HG03460 (cell line): ENCODE results near the gene GGA3.

Source experiments
- ATAC-seq: cut with Tn5 transposase; IDR thresholded peaks from one replicate; pipeline ENCODE4 v1.9.1; 2021; ENCODE audit not compliant: unreplicated experiment

The GGA3 gene

DNA sequence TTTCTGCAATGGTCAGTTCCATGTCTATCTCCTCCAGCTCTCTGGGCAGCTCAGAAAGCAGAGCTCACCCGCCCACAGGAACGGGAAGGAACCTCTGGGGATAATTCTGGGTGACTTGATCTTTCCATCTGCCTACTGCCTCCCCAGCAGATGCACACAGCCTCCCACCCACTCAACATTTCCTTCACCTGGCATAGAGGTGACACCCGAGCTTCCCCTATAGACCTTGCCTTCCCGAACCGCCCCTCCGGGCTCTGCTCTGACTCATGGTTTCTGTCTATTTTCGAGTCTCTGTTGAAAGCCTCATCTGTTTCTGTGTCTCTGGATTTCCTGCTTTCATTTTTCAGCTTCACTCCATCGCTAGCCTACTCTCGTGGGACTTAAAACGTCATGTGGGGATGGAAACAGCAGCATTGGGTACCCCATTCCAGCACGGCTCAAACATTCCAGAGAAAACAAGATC is 11.4 kb downstream of the GGA3 start:
- ATAC-seq: peak; percentile 87

DNA sequence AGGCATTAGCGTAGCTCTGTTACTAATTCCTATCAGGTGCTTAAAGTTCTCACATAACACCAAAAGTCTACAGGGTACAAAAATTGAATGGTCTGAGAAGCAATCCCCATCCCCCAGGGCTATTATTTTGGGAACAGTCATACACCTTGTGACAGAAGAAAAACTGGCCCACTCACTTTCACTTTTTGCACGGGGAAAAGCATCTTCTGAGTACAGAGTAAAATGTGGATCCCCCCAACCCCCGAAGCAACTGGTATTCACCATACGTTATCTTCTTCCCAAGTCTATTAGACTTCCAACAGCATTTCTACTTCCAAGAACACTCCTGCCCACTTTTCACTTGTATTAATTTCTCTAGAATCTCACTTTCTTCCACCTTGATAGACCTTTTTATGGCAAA is 11.8 kb downstream of the GGA3 start:
- no peak for ATAC-seq

DNA sequence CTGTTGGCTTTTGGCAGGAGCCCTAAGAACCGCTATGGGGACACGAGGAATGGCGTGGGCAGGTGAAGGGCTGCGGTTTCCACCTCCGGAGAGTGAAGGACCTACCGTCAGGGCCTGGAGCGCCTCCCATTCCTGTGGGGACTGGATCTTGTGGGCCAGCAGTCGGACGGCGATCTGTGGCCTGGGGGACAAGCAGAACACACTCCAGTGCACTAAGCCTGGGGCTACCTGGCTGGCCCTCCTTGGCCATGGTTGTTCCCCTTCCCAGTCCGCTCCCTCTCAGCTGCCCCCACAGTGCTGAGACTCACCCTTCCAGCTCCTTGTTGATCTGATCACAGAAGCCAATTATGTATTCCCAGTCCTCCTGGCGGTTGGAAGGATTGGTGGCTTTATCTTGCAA is 15.0 kb downstream of the GGA3 start:
- ATAC-seq: no peak

DNA sequence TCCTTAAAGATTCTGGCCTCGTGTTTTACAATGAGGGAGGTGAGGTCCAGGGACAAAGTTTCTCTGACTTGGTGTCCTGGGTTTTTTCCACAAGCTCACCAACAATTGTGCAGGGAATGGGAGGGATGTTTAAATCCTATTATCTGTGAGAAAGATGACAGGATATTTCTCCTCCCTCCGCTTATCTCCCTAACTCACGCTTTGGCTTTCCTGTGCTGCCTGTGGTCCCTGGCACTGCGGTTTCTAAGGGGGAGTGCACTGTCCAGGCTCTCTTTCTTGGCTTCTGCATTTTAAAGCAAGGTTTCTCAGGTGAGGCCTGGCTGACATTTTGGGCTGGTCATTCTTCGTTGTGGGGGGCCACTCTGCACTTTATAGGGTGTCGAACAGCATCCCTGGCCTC is 16.4 kb downstream of the GGA3 start:
- no peak for ATAC-seq

DNA sequence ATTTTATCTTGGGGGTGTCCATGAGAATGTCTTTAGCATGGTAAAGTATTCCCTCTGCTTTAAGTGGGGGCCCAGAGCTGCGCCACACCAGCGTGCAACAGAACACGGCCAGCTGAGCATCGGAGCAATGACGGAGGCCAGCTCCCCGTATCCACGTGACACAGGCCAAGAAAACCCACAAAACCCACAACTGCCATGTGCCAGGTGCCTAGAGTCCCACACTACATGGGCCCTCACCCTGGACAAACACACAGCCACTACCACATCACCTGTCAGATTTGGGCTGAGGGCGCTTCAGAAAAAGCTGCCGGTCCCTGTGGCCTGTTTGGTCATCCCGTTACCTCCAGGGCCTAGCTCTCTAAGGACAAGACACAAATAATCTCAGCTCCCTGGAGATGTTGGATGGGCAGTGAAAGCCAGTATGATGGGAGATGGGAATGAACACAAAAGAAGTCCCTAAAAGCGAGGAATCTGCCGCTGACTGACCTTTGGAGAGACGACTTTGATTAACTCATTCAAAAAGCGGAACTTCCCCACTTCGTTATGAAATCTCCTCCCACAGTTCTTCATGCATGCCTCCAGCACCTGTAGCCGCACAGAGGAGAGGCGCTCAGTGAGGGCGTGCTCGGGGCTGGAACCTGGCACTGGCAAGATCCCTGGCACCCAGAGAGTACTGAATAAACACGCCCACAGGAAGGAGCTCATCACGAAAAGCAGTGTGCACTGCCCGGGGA is 17.1 kb downstream of the GGA3 start:
- ATAC-seq: no peak

DNA sequence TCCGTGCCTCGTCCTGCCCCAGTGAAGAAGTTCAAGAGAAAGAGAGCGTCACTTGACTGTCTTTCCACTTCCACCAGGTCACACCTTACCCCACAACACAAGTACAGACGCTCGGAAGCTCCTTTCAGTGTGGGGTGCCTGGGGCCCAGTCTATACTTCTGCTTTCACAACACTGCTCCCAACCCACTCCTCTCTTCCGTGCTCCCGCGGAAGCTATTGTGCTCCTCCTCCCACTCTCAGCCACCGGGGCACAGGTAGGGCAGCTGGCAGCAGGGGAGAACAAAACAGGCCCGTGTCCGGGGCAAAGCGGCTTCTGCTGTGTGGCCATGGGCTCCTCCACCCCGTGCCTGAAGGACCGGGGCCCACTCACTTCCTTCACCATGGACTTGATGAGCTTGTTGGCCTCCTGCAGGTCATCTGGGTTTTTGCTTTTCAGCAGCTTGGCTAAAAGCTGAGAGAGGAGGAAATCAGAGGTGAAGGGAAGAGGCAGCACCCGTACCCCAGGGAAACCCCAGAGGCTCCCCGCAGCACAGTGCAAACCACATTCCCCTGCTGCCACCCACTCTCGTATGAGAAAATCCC is 18.9 kb downstream of the GGA3 start:
- no peak for ATAC-seq

DNA sequence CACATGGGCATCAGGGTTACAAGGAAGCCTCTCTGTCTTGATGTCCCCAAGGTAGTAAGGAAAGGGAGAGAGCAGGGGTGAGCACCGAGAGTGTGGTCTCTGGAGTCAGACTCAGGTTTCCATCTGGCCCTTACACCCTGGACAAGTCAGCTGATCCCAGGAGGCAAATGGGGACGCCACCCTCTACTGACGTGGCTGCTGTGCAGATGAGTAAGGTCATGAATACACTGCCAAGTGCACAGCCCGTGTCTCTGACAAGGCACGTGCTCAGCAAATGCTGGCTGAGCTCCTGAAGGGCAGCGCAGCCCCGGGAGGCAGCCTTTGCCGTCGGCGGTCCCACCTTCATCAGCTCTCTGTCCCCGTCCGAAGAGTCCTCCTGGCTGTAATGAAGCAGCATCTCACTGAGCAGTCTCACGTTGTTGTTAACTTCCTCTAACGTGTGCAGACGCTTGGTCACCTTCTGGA is 19.4 kb downstream of the GGA3 start:
- no peak for ATAC-seq

DNA sequence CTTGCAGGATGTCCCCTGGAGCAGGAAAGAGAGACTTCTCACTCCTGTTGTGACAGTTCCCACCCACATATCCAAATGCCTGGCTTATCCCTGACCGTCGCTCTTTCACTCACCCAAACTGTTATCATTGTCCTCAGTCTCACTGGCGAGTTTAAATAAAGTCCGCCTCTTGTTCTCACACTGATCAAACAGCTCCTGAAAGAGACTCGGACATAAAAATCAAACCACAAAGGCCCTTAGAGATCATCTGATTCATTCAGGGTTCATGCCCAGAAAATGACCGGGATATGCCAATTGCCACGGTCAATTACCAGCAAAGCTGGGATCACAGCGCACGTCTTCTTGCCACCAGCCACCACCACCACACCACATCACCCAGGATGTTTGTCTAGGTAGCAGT is 19.9 kb downstream of the GGA3 start:
- no peak for ATAC-seq

DNA sequence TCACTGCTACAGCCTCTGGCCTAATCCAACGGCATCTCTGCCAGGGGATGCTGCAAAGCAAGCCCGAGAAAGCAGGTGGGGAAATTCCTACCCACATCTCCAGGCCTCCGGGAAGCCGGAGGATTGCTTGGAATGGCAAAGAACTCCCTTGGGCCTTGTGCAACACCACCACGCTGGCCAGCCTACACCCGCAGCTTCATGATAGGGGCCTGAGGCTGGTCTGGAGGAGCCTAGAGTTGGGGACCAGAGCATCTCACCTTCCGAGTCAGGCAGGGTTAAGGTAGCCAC is 20.3 kb downstream of the GGA3 start:
- ATAC-seq: no peak

DNA sequence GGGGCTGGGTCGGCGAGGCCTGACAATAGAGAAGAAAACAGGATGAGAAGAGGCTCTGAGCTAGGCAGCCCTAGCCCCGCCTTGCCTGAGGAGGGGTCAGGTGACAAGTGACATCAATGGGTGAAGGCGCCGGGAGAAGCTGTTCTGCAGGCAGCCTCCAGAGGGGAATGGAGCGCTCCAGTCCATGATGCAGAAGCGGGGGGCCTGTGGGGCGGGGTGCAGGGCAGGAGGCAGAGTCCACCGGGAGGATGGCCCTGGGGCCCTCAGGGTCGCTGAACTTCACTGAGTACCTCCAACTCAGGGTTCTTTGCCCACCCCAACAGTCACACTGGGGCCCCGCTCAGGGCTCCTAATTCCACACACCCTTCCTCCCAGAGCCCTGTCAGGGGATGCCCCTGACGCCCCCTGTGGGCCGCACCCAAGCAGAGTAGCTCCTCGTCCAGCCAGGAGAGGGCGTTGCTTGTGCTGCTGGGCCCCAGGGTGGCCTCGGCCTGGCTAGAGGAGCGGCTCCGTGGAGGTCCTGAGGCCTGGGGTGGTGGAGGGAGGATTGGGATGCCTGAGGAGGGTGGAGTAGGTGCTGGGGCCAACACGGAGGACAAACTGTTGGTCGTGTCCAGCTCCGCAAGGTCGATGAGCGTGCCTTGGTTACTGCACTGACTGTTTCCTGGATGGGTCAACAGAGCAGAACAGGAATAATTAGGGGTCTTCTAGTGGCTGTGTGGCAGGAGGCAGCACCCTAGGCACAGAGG is 20.8 kb downstream of the GGA3 start:
- ATAC-seq: no peak

DNA sequence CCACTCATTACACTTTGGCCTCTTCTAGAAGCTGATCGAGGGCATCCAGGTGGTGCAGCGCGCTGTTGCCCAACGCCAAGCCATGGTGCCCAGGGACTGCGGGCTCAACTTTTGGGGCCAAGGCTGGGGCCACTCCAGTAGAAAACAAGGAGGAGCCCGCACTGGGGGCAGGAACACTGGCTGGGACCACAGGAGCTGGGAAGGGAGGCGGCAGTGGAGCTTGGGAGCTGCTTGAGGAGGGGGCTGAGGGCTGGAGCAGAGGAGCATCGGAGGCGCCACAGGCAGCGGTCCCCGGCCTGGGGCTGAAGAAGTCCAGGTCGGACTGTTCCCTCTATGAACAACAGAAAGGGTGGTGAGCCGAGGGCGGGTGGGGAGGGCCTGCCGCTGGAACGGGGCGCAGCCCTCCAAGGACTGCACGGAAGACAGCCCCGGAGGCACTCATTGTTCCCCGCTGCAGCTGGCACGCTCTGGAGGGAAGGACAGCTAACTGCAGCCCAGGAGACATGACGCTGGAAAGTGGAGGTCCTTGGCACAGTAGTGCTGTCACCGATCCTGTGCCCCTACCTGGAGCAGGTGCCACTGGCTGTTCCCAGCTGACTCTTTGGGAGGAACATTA is 21.5 kb downstream of the GGA3 start:
- no peak for ATAC-seq

DNA sequence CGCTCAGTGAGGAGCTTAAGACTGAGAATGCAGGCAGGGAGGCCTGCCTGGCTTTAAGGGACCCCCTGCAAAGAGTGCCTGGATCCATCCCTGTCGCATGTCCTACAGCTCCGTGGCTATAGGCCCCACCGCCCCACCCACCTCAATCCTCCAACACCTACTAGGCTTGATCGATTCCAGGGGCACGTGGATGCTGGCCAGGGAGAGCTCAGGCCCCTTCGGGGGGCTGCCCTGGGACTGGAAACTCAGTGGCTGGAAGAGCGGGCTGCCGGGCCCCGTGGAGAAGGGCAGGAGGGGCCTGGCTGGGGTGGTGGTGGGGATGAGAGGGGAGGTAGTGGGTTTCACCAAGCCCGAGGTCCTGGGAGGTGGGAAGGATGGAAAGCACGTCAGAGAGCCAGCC is 22.2 kb downstream of the GGA3 start:
- no peak for ATAC-seq

DNA sequence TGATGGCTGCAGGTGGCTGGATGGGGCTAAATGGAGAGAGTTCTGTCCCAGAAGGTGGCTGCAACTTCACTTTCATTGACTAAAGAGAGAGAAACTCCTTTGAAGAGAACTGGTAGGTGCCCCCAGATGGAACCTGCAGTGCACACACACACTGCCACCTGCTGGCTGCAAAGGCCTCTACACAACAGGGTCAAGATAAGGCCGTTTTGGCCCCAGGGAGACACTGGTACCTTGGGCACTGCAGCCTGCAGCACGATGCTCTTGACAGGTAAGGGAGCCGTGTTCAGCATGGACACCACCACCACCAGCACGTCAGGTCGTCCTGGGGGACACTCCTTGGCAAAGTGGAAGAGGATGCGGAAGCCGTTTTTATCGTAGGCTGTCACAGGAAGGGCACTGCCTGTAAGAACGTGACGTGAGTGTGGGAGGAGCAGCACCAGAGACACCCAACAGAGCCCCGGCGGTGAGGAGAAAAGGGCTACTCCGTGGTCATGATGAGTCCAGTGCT is 22.7 kb downstream of the GGA3 start:
- no peak for ATAC-seq

DNA sequence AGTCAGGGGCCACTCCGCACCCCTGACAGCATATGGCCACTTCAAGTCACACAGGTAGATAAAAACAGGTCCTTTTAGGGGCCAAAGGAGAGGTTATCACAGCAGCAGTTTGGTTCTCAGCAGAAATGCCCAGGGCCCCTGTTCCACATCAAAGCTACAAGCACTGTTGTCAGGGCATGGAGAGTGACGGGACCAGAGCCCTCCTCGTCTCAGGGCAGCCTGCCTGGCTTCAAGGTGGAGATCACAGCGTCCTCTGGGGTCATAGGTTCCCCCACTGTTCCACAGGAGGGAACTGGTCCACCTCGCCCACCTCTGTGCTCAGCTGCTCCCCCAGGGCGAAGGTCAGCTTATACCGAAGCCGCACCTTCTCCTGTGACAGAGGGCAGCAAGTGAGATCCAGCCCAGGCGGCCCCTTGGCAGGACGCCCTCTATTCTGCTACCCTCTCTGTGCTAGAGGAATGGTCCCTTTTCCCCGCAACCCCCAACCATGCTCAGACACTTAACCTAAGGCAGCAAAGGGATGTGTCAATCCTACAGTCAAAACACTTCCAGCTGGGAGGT is 23.3 kb downstream of the GGA3 start:
- no peak for ATAC-seq

DNA sequence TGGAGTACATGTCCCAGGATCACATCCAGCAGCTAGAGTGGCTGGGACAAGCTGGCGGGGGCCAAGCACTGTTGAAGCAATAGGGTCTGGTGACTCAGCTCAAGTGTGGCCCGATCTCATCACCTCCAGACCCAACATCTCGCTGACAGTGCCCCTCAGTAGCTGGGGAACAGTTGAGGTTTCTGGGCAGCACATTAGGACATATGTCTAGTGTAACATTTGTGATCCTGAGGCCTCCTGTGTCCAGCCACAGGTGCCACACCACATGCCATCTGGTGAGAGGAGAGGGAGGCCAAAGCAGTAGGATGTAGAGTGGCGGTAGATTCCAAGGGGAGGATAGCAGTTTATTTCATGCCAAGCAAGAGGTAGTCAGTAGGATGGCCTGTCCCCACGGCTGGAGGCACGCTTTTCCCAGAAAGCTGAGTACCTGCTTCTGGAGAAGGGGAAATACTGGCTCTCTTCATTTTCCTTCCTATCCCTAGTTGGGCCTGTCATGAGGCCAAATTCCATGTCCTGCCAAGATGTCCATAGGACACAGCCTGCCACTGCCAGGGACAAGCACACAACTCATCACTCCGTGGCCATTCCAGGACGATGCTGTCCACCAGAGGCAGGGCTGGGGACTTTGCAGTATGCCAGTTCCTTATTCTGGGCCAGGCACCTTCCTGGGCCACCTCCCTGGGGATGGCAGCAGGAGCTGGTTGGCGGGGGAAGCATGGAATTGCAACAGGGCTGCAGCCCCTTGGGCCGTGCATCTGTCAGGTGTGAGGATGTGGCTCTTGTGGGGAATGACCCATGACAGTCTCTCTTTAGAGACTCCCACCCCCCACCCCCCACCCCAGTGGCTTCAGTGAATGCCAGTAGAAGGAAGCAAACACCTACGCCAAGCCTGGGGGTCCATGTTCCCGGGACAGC is 24.0 kb downstream of the GGA3 start:
- ATAC-seq: no peak

DNA sequence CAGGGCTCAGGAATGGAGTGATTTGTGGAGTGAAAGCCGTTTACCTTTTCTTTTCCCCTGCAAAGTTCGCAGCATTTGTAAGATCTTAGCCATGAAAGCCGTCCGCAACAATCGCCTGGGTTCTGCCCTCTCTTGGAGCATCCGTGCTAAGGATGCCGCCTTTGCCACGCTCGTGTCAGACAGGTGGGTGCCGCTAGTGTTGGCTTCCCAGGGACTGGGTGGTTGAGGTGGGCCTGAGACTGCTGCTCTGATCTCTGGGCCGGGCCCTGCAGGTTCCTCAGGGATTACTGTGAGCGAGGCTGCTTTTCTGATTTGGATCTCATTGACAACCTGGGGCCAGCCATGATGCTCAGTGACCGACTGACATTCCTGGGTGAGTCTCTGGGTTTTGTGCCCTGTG is 28.6 kb downstream of the GGA3 start:
- ATAC-seq: no peak

DNA sequence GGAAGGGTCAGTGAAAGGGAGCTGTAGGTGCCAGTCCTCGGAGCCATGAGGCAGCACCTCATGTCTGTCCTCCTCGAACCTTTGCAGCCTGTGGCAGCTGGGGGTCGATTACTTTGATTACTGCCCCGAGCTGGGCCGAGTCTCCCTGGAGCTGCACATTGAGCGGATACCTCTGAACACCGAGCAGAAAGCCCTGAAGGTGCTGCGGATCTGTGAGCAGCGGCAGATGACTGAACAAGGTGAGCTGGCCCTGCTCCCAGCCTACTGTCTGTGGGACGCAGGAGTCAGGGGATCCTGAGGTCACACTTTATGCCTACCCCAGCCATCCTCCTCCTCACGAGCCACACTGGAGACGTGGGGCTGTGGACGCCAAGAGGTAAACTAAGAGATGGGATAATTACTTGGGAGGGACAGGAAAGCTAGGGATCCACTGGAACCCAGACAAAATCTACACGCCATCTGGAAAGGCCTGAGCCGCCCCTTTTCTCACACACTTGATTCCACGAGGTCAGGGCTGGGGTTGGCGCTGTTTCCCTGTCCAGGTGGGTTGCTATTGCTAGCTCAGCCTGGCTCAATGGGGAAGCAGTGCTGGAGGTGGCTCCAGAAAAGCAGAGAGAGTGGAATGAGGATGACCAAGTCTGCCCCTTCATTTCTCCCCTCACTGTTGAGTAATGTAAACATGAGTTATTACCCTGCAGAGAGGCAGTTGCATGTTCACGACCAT is 29.5 kb downstream of the GGA3 start:
- ATAC-seq: no peak

DNA sequence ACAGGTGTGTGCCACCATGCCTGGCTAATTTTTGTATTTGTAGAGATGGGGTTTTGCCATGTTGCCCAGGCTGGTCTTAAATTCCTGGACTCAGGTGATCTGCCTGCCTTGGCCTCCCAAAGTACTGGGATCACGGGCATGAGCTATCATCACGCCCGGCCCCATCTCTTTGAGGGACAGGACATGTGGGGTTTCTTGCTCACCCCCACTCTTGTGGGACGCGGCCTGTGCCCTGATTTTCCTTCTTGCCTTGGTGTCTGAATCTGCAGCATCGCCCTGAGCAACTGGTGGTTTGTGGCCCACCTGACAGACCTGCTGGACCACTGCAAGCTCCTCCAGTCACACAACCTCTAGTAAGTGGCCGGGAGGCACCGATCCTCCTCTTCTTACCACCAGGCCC is 30.3 kb downstream of the GGA3 start:
- ATAC-seq: no peak

DNA sequence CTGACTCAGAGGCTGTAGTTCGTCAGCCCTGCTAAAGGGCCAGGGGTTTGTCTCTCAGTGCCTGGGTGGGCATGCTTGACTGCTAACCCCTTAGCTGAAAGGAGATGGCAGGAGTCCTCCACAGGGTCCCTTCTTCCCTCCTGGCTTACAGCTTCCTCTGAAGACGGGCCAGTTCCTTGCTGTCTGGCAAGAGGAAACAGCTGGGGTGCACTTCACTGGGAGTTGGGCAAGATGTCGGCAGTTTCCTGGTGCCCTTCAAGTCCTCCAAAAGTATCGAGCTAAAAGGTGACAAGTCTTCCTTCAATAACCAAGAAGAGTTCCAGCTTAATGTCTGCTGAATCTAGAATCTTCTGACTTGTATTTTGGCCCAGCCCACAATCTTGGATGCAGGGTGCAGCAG is 32.6 kb downstream of the GGA3 start:
- no peak for ATAC-seq

DNA sequence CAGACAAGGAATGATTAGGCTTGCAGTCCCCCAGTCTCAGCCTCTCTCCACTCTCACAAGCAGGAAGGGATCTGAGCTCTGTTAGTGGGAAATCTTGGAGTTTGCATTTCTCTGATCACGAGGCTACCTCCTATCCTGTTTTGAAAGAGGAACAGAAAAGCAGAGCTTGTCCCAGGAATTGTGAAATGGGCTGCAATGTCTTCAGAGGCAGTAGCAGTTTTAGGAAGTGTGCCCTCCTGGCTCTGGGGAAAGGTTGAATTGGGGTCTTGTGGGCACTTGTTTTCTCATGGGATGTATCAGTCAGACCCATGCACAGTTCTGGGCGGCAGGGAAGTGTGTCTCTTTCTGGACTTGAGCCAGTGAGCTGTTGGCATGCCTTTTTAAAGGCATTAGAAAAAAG is 33.1 kb downstream of the GGA3 start:
- ATAC-seq: no peak
